HepG2 (cell line): Measurements from ENCODE around the gene PCYT2. TPM values are rescaled to one million over a fixed set of nuclear protein-coding genes. Genes with fewer than 3 reads are reported as not detected.

Experiments
- ASH2L ChIP-seq: fragments of 300-600, 200-600 bp; sonication (generic); IDR thresholded peaks from 2 replicates; pipeline ENCODE4 v1.7.0; 2017; ENCODE audit warnings: low read depth, mild to moderate bottlenecking, moderate library complexity, mixed read lengths, low read length; ENCODE audit not compliant: insufficient read length
- ATF7 ChIP-seq, 2 experiments: fragments of 450-650 bp in 1 of 2; sonication (generic) in 1 of 2; formaldehyde crosslinking in 1 of 2; IDR thresholded peaks; 2 replicates each; pipeline versions ENCODE4 v1.4.0 to v1.6.1; 2016 to 2020; ENCODE audit warnings: antibody characterized with exemption in 1 of 2, mild to moderate bottlenecking in 1 of 2, missing genetic modification reagents in 1 of 2
- FIP1L1 ChIP-seq: fragments of 200-400 bp; formaldehyde crosslinking; IDR thresholded peaks from 2 replicates; pipeline ENCODE4 v1.6.1; 2018; ENCODE audit warnings: low read depth, mild to moderate bottlenecking, low read length, moderate library complexity, borderline replicate concordance; ENCODE audit not compliant: insufficient read depth
- NR2F6 ChIP-seq, 2 experiments: IDR thresholded peaks; 2 replicates each; pipeline ENCODE4 v1.6.1; 2016; ENCODE audit warnings: antibody characterized with exemption in 1 of 2, mild to moderate bottlenecking in 1 of 2
- RXRB ChIP-seq: IDR thresholded peaks from 2 replicates; pipeline ENCODE4 v1.6.1; 2016; ENCODE audit warnings: borderline replicate concordance, missing genetic modification reagents, missing compliant biosample characterization
- STAT6 ChIP-seq: sonication (generic); formaldehyde crosslinking; IDR thresholded peaks from 2 replicates; pipeline ENCODE4 v1.4.0; 2020; ENCODE audit warnings: missing genetic modification reagents, mild to moderate bottlenecking, borderline replicate concordance
- XBP1 ChIP-seq: sonication (generic); formaldehyde crosslinking; IDR thresholded peaks from 2 replicates; pipeline ENCODE4 v1.5.0; 2020; ENCODE audit warnings: missing genetic modification reagents
- ZFP82 ChIP-seq: sonication (generic); formaldehyde crosslinking; IDR thresholded peaks from 2 replicates; pipeline ENCODE4 v1.5.1; 2020; ENCODE audit warnings: mild to moderate bottlenecking, missing genetic modification reagents, borderline replicate concordance
- ZMYM2 ChIP-seq: sonication (generic); formaldehyde crosslinking; IDR thresholded peaks from 2 replicates; pipeline ENCODE4 v1.8.0; 2022; ENCODE audit warnings: mild to moderate bottlenecking, missing genetic modification reagents
- ZNF180 ChIP-seq: sonication (generic); formaldehyde crosslinking; IDR thresholded peaks from 2 replicates; pipeline ENCODE4 v1.4.0; 2020; ENCODE audit warnings: low read depth, missing genetic modification reagents, borderline replicate concordance
- ZNF431 ChIP-seq: sonication (generic); formaldehyde crosslinking; IDR thresholded peaks from 2 replicates; pipeline ENCODE4 v1.9.0; 2022; ENCODE audit warnings: missing genetic modification reagents, low read depth, mild to moderate bottlenecking, borderline replicate concordance
- ZNF546 ChIP-seq: sonication (generic); formaldehyde crosslinking; conservative IDR thresholded peaks from 2 replicates; pipeline ENCODE4 v1.8.1; 2023; ENCODE audit warnings: mild to moderate bottlenecking, missing genetic modification reagents
- ZNF563 ChIP-seq: sonication (generic); formaldehyde crosslinking; IDR thresholded peaks from 2 replicates; pipeline ENCODE4 v1.8.0; 2022; ENCODE audit warnings: mild to moderate bottlenecking, moderate library complexity, missing genetic modification reagents
- ZNF614 ChIP-seq: IDR thresholded peaks from 2 replicates; pipeline ENCODE4 v1.6.1; 2018; ENCODE audit warnings: missing biosample characterization, missing genetic modification reagents, inconsistent platforms, borderline replicate concordance
- ZNF691 ChIP-seq: sonication (generic); formaldehyde crosslinking; IDR thresholded peaks from 2 replicates; pipeline ENCODE4 v1.4.0; 2020; ENCODE audit warnings: missing genetic modification reagents, low read depth, mild to moderate bottlenecking, borderline replicate concordance
- ZNF772 ChIP-seq: sonication (generic); formaldehyde crosslinking; IDR thresholded peaks from 2 replicates; pipeline ENCODE4 v1.5.0; 2020; ENCODE audit warnings: mild to moderate bottlenecking, missing genetic modification reagents
- ZXDC ChIP-seq: sonication (generic); formaldehyde crosslinking; IDR thresholded peaks from 2 replicates; pipeline ENCODE4 v1.5.0; 2020; ENCODE audit warnings: mild to moderate bottlenecking, missing genetic modification reagents
- polyA plus RNA-seq, 8 experiments: library from polyadenylated mRNA; depleted of rRNA in 3 of 8; stranded (reverse) in 7 of 8; unstranded in 1 of 8; fragments of >200 nt; fragmentation: Illumina TruSeq in 4 of 8; extraction: Trizol in 4 of 8; gene quantifications; 2 replicates each; pipeline versions ENCODE4 v1.2.1 to v1.2.3, GENCODE V29; 2011 to 2016; ENCODE audit warnings: low read depth in 4 of 8, missing spikeins in 1 of 8, mixed read lengths in 1 of 8; ENCODE audit not compliant: insufficient read depth in 1 of 8
- total RNA-seq, 5 experiments: library from RNA; depleted of rRNA; stranded (reverse); fragments of >200 nt; fragmentation: Illumina TruSeq; extraction: Trizol; gene quantifications; 2 replicates each; pipeline ENCODE4 v1.2.3, GENCODE V29; 2016; ENCODE audit warnings: low read depth in 1 of 5
- TF ChIP-seq, protein P1 (sequence below): sonication (generic); formaldehyde crosslinking; conservative IDR thresholded peaks from 2 replicates; pipeline ENCODE4 v1.5.0; 2020; ENCODE audit warnings: missing genetic modification reagents
- TF ChIP-seq, protein P2 (sequence below): sonication (generic); formaldehyde crosslinking; IDR thresholded peaks from 2 replicates; pipeline ENCODE4 v1.4.0; 2020; ENCODE audit warnings: missing genetic modification reagents

PCYT2 gene
- total and polyA plus RNA-seq, 2 of the 13 experiments (the other 11 are each of a cell fraction or from before 2014, with no cell fraction given): 147 to 297 TPM

GRCh38 chr17:81867170-81867990, 43.8 kb downstream of the PCYT2 start (continued):
- TF ChIP-seq ZXDC (CRISPR knock-in tag) (no peak), ZNF431 (CRISPR knock-in tag) (no peak), ZNF772 (CRISPR knock-in tag) (no peak; the same call in 1 of the 2 replicates), RXRB (CRISPR knock-in tag) (no peak), ASH2L (no peak), STAT6 (CRISPR knock-in tag) (peak; percentile 86; the same call in 1 of the 2 replicates), ZFP82 (CRISPR knock-in tag) (peak; percentile 87; the same call in 1 of the 2 replicates), ZMYM2 (0 out of 2 replicates have a peak, but pooled peaks have one; percentile 43), FIP1L1 (peak; percentile 87), XBP1 (no peak), NR2F6 (IDR thresholded peaks at IDR 0.05) (no peak), NR2F6 (CRISPR knock-in tag; IDR thresholded peaks at IDR 0.05) (no peak), ZNF691 (CRISPR knock-in tag) (no peak; the same call in 1 of the 2 replicates), ZNF614 (no peak), ZNF546 (CRISPR knock-in tag) (no peak), ZNF563 (CRISPR knock-in tag) (peak; percentile 28; the same call in 1 of the 2 replicates), ATF7 (IDR thresholded peaks at IDR 0.05) (no peak), ATF7 (CRISPR knock-in tag; IDR thresholded peaks at IDR 0.05) (no peak), ZNF180 (CRISPR knock-in tag) (no peak)
- TF ChIP-seq, protein P1, sequence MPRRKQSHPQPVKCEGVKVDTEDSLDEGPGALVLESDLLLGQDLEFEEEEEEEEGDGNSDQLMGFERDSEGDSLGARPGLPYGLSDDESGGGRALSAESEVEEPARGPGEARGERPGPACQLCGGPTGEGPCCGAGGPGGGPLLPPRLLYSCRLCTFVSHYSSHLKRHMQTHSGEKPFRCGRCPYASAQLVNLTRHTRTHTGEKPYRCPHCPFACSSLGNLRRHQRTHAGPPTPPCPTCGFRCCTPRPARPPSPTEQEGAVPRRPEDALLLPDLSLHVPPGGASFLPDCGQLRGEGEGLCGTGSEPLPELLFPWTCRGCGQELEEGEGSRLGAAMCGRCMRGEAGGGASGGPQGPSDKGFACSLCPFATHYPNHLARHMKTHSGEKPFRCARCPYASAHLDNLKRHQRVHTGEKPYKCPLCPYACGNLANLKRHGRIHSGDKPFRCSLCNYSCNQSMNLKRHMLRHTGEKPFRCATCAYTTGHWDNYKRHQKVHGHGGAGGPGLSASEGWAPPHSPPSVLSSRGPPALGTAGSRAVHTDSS: no peak
- TF ChIP-seq, protein P2, sequence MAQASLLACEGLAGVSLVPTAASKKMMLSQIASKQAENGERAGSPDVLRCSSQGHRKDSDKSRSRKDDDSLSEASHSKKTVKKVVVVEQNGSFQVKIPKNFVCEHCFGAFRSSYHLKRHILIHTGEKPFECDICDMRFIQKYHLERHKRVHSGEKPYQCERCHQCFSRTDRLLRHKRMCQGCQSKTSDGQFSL (CRISPR knock-in tag): 0 out of 2 replicates have a peak, but pooled peaks have one; percentile 45
